K562 (cell line): ENCODE results near the gene SRSF9. TPM values are rescaled to one million over a fixed set of nuclear protein-coding genes. Genes with fewer than 3 reads are reported as not detected.

Experiments used
- KDM4B ChIP-seq, 2 experiments: fragments of 450-650 bp in 1 of 2; sonication (generic) in 1 of 2; IDR thresholded peaks; 2 replicates each; pipeline ENCODE4 v1.6.1; 2016 to 2017; ENCODE audit warnings: borderline replicate concordance in 2 of 2, antibody characterized with exemption in 1 of 2, low read depth in 1 of 2, mild to moderate bottlenecking in 1 of 2
- MCM3 ChIP-seq: fragments of 450-650 bp; IDR thresholded peaks from 2 replicates; pipeline ENCODE4 v1.6.1; 2016
- RBM25 ChIP-seq: fragments of 200-400 bp; formaldehyde crosslinking; IDR thresholded peaks from 2 replicates; pipeline ENCODE4 v1.6.1; 2018; ENCODE audit warnings: low read length, low read depth, moderate library complexity; ENCODE audit not compliant: severe bottlenecking
- SMAD1 ChIP-seq: fragments of 150-350 bp; IDR thresholded peaks from 2 replicates; pipeline ENCODE4 v1.6.1; 2014; ENCODE audit warnings: low read length, low read depth; ENCODE audit not compliant: partially characterized antibody
- SMARCB1 ChIP-seq: IDR thresholded peaks from 2 replicates; pipeline ENCODE4 v1.6.1; 2011; ENCODE audit warnings: improper control_type of control experiment, low read depth; ENCODE audit not compliant: insufficient read length
- ZNF655 ChIP-seq: fragments of 250-450 bp; sonication (Bioruptor Pico); IDR thresholded peaks from 2 replicates; pipeline ENCODE4 v1.5.0; 2021
- ZNF696 ChIP-seq: fragments of 250-450 bp; sonication (Bioruptor Pico); conservative IDR thresholded peaks from 2 replicates; pipeline ENCODE4 v1.4.0; 2020; ENCODE audit warnings: mild to moderate bottlenecking, moderate library complexity
- ZNF740 ChIP-seq, 3 experiments: fragments of 200-800 bp in 1 of 3; sonication (Bioruptor generic) in 1 of 3; sonication (generic) in 1 of 3; formaldehyde crosslinking in 1 of 3; IDR thresholded peaks; 2 replicates each; pipeline versions ENCODE4 v1.6.1 to v1.8.0; 2016 to 2022; ENCODE audit warnings: mild to moderate bottlenecking in 2 of 3, missing compliant biosample characterization in 2 of 3, missing genetic modification characterization in 2 of 3, missing genetic modification reagents in 1 of 3
- polyA plus RNA-seq, 8 experiments: library from polyadenylated mRNA; depleted of rRNA in 4 of 8; stranded (reverse) in 5 of 8; unstranded in 3 of 8; fragments of >200 nt; fragmentation: Nextera tagmentation in 2 of 8; fragmentation: Illumina TruSeq in 1 of 8; extraction: Ambion mirVana in 2 of 8; extraction: Trizol in 1 of 8; gene quantifications; 2 replicates each; pipeline versions ENCODE4 v1.2.1 to v1.2.3, GENCODE V29; 2011 to 2014; ENCODE audit warnings: inconsistent platforms in 1 of 8, missing spikeins in 1 of 8
- total RNA-seq, 7 experiments: library from RNA; depleted of rRNA in 6 of 7; stranded (reverse); fragments of >200 nt in 6 of 7; fragmentation: Illumina TruSeq in 2 of 7; extraction: Trizol in 2 of 7; gene quantifications; 2 replicates each; pipeline versions ENCODE4 v1.2.1 to v1.2.3, GENCODE V29; 2011 to 2021; ENCODE audit warnings: low replicate concordance in 1 of 7
- TF ChIP-seq, protein P1 (sequence below): fragments of 250-450 bp; sonication (Bioruptor Pico); IDR thresholded peaks from 2 replicates; pipeline ENCODE4 v1.8.0; 2022; ENCODE audit warnings: moderate library complexity, mild to moderate bottlenecking, inconsistent platforms

The SRSF9 gene
- total and polyA plus RNA-seq, 9 of the 15 experiments (the other 6 are each of a cell fraction or from before 2014, with no cell fraction given): 40.3 to 291 (median 230) TPM

DNA sequence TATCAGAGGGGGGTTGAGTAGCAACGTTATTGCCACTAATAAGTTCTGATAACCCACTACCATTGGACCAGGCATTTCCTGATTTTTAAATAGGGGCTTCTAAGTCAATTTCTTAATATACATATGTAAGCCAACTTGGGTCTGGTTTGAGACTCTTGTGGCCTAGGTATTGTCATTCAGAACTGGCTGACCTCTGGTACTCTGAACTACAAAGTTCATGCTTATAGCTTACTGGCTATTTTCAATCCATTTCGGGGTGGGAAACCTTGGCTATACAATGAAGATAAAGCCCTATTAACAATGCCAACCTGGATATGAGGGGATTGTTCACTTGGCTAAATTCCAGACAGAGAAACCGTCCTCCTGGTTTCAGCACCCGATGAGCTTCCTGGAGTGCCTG, 35.0 kb upstream of the SRSF9 start (continued):
- TF ChIP-seq, protein P1, sequence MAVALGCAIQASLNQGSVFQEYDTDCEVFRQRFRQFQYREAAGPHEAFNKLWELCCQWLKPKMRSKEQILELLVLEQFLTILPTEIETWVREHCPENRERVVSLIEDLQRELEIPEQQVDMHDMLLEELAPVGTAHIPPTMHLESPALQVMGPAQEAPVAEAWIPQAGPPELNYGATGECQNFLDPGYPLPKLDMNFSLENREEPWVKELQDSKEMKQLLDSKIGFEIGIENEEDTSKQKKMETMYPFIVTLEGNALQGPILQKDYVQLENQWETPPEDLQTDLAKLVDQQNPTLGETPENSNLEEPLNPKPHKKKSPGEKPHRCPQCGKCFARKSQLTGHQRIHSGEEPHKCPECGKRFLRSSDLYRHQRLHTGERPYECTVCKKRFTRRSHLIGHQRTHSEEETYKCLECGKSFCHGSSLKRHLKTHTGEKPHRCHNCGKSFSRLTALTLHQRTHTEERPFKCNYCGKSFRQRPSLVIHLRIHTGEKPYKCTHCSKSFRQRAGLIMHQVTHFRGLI (CRISPR knock-in tag): no peak
- TF ChIP-seq ZNF740 (CRISPR knock-in tag; IDR thresholded peaks at IDR 0.05) (no peak), ZNF740 (tag; IDR thresholded peaks at IDR 0.05) (no peak), ZNF696 (CRISPR knock-in tag) (no peak), KDM4B (IDR thresholded peaks at IDR 0.05; ENCODE audit: borderline replicate concordance in 2 of 2, low read depth in 1 of 2) (no peak), RBM25 (no peak), MCM3 (no peak), SMAD1 (no peak), SMARCB1 (no peak), ZNF655 (CRISPR knock-in tag) (no peak)
- TF ChIP-seq, all 486 proteins: peak for 0
